Measurements from ENCODE around the gene TRMT10B. TPM values are rescaled to one million over a fixed set of nuclear protein-coding genes. Genes with fewer than 3 reads are reported as not detected.
A peak's percentile ranks its signal among the peaks of the same experiment; 100 is the strongest.

TRMT10B gene
- total and polyA plus RNA-seq, 7 donors: 1.3 to 7.2 (median 2.9) TPM

GRCh38 chr9:37784291-37784615 is 30.6 kb downstream of the TRMT10B start:
- 0 to 2% (median 1%) methylated on average over 6 of the region's 6 CpGs for WGBS, 3 donors
- peaks cover 5% of the 10 kb centered on the region for H3K4me1 ChIP-seq
- H3K9me3 ChIP-seq: no peaks in the 10 kb centered on the region
- peak overlapping the region; percentile 92 for H3K4me3 ChIP-seq
- DNase-seq (no peak), ATAC-seq (peak in 1 of 4 donors; percentile 12)
- H3K27ac ChIP-seq: peak overlapping the region; percentile 86
- H3K27me3 ChIP-seq (ENCODE audit: insufficient read depth in 3 of 3, low read length in 2 of 3): peaks cover 0 to 4% (median 0%) of the 10 kb centered on the region in 3 donors
- no peak for TF ChIP-seq CTCF (IDR thresholded peaks at IDR 0.05)
- intact Hi-C loops (cut with DNase I): loop anchor here (10.0 kb wide), 3 partner anchors 199 to 319 kb away; partner anchors contain the start of genes POLR1E (in 1 of the 2) and ZBTB5 (in 1 of the 2)
- peaks cover 16 to 47% of the 10 kb centered on the region in 2 donors for H3K36me3 ChIP-seq (ENCODE audit: insufficient read depth in 1 of 2, low read depth in 1 of 2)

- Histone ChIP-seq H3K9me3 (no peaks in the 10 kb centered on the region), H3K4me3 (peak within 1 kb of the TSS; percentile 92), H3K27me3 (ENCODE audit: insufficient read depth in 3 of 3, low read length in 2 of 3) (peaks cover 0 to 4% (median 0%) of the 10 kb centered on the region in 3 donors), H3K4me1 (peaks cover 5% of the 10 kb centered on the region), H3K36me3 (ENCODE audit: insufficient read depth in 1 of 2, low read depth in 1 of 2) (peaks cover 16 to 41% of the 10 kb centered on the region in 2 donors), H3K27ac (peak within 1 kb of the TSS; percentile 86)
- ATAC-seq (peak; percentile 95 to 99 (median 98)), DNase-seq (peak; percentile 91 to 95)
- intact Hi-C loops (cut with DNase I): loop anchor here (1.0 to 10.0 kb wide), 4 partner anchors 15 to 320 kb away; partner anchors contain the start of genes DCAF10 (in 1 of the 2), POLR1E (in 1 of the 2) and ZBTB5 (in 1 of the 2)
- WGBS, 3 donors: 1% methylated on average over 73 of the region's 73 CpGs
- peak; percentile 20 for TF ChIP-seq CTCF (IDR thresholded peaks at IDR 0.05)
These were observed 31.2 kb downstream of the TRMT10B start, which contains the start of gene EXOSC3 for GRCh38 chr9:37784616-37785483. Gene EXOSC3, minus strand, starts transcription at chr9:37785064. Its CDS starts 20 bp downstream, at chr9:37785044.

- WGBS, 3 donors: 45 to 52% (median 46%) methylated on average over 45 of the region's 45 CpGs
- DNase-seq (no peak), ATAC-seq (no peak)
- peaks cover 5% of the 10 kb centered on the region for H3K4me1 ChIP-seq
- H3K4me3 ChIP-seq: no peak overlapping the region
- H3K27me3 ChIP-seq (ENCODE audit: insufficient read depth in 3 of 3, low read length in 2 of 3): peaks cover 0 to 4% (median 0%) of the 10 kb centered on the region in 3 donors
- no peaks in the 10 kb centered on the region for H3K9me3 ChIP-seq
- H3K27ac ChIP-seq: no peak overlapping the region
- TF ChIP-seq CTCF (IDR thresholded peaks at IDR 0.05): no peak
- H3K36me3 ChIP-seq (ENCODE audit: insufficient read depth in 1 of 2, low read depth in 1 of 2): peaks cover 9 to 19% of the 10 kb centered on the region in 2 donors
- intact Hi-C loops (cut with DNase I): loop anchor here (10.0 kb wide), 3 partner anchors 202 to 322 kb away; partner anchors contain the start of genes POLR1E (in 1 of the 2) and ZBTB5 (in 1 of the 2)
These were observed 33.5 kb downstream of the TRMT10B start for GRCh38 chr9:37787059-37787458.

- 81 to 84% (median 82%) methylated on average over 6 of the region's 6 CpGs for WGBS, 3 donors
- DNase-seq (no peak), ATAC-seq (no peak)
- H3K36me3 ChIP-seq (ENCODE audit: insufficient read depth in 1 of 2, low read depth in 1 of 2): peaks cover 0 to 6% of the 10 kb centered on the region in 2 donors
- peaks cover 5% of the 10 kb centered on the region for H3K4me1 ChIP-seq
- H3K4me3 ChIP-seq: no peak overlapping the region
- no peak for TF ChIP-seq CTCF (IDR thresholded peaks at IDR 0.05)
- H3K27ac ChIP-seq: no peak overlapping the region
- intact Hi-C loops (cut with DNase I): loop anchor here (10.0 kb wide), 3 partner anchors 204 to 324 kb away; partner anchors contain the start of genes POLR1E (in 1 of the 2) and ZBTB5 (in 1 of the 2)
- peaks cover 0 to 4% (median 0%) of the 10 kb centered on the region in 3 donors for H3K27me3 ChIP-seq (ENCODE audit: insufficient read depth in 3 of 3, low read length in 2 of 3)
- H3K9me3 ChIP-seq: no peaks in the 10 kb centered on the region
These were observed 34.7 kb downstream of the TRMT10B start for GRCh38 chr9:37788332-37788731.

Data from psoas muscle (tissue), 8 donors.